ENCODE data around the gene MDC1.
A peak's percentile ranks its signal among the peaks of the same experiment; 100 is the strongest.

The MDC1 gene

GRCh38 chr6:30716879-30717128, 277 bp downstream of the MDC1 start:
- Histone ChIP-seq H2AFZ (peak overlapping the region; percentile 90), H3K4me1 (peaks cover 10% of the 10 kb centered on the region), H3K9me3 (ENCODE audit: control insufficient read depth, low read length) (no peaks in the 10 kb centered on the region), H3K4me3 (ENCODE audit: low read depth, low read length) (peak overlapping the region; percentile 97), H3K9ac (no peak overlapping the region), H3K27me3 (ENCODE audit: control insufficient read depth, insufficient read depth, low read length) (no peaks in the 10 kb centered on the region), H3K4me2 (ENCODE audit: low read length) (peak overlapping the region; percentile 76), H3K27ac (peak overlapping the region; percentile 83), H3K79me2 (no peaks in the 10 kb centered on the region), H3K36me3 (ENCODE audit: control insufficient read depth, insufficient read depth, low read length) (no peaks in the 10 kb centered on the region)
- TF ChIP-seq CTCF (IDR thresholded peaks at IDR 0.05): no peak

DNA sequence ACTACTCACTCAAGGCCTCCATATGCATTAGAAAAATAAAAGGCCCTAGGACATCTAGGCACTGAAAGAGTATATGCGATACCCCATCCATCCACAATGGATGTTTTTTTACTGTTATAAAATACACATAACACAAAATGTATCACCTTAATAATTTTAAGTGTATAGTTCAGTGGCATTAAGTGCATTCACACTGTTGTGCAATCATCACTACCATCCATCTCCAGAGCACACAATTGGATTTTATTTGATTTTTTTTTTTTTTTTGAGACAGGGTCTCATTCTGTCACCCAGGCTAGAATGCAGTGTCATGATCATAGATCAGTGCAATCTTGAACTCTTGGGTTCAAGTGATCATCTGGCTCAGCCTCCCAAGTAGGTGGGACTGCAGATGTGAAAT, 2.8 kb downstream of the MDC1 start:
- Histone ChIP-seq H3K79me2 (no peaks in the 10 kb centered on the region), H2AFZ (no peak overlapping the region), H3K36me3 (ENCODE audit: control insufficient read depth, insufficient read depth, low read length) (no peaks in the 10 kb centered on the region), H3K4me1 (peaks cover 5% of the 10 kb centered on the region), H3K9me3 (ENCODE audit: control insufficient read depth, low read length) (no peaks in the 10 kb centered on the region), H3K27me3 (ENCODE audit: control insufficient read depth, insufficient read depth, low read length) (no peaks in the 10 kb centered on the region), H3K4me3 (ENCODE audit: low read depth, low read length) (no peak overlapping the region), H3K9ac (no peak overlapping the region), H3K27ac (no peak overlapping the region), H3K4me2 (ENCODE audit: low read length) (no peak overlapping the region)
- TF ChIP-seq CTCF (IDR thresholded peaks at IDR 0.05): no peak

DNA sequence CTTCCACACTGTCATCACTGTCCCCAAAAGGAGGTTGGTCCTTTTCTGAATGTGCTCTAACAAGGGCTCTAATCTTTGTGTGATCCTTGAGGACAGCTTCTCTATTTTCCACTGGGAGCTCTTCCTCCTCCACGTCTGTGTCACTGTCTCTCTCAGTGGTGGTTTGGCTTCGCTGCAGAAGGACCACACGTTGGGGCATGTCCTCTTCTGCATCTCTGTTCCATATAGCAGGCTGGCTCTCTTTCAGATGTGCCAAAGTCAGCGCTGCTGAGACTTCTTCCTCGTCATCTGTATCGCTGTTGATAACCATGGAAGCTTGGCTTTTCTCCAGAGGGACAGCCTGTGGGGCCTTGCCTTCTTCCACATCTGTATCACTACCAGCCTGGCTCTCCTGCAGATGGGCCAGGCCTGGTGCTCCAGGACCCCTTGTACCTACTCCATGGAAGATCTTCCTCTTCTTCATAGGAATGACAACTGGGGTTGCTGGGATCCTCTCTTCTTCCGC, 4.6 kb downstream of the MDC1 start:
- no peak overlapping the region for H2AFZ ChIP-seq
- H3K9ac ChIP-seq: no peak overlapping the region
- no peaks in the 10 kb centered on the region for H3K36me3 ChIP-seq (ENCODE audit: control insufficient read depth, insufficient read depth, low read length)
- no peak overlapping the region for H3K4me3 ChIP-seq (ENCODE audit: low read depth, low read length)
- no peaks in the 10 kb centered on the region for H3K79me2 ChIP-seq
- no peak overlapping the region for H3K4me2 ChIP-seq (ENCODE audit: low read length)
- no peaks in the 10 kb centered on the region for H3K9me3 ChIP-seq (ENCODE audit: control insufficient read depth, low read length)
- peaks cover 3% of the 10 kb centered on the region for H3K4me1 ChIP-seq
- no peak overlapping the region for H3K27ac ChIP-seq
- H3K27me3 ChIP-seq (ENCODE audit: control insufficient read depth, insufficient read depth, low read length): no peaks in the 10 kb centered on the region
- no peak for TF ChIP-seq CTCF (IDR thresholded peaks at IDR 0.05)

- no peak for TF ChIP-seq CTCF (IDR thresholded peaks at IDR 0.05)
- no peaks in the 10 kb centered on the region for H3K79me2 ChIP-seq
- no peak overlapping the region for H3K9ac ChIP-seq
- no peak overlapping the region for H3K4me3 ChIP-seq (ENCODE audit: low read depth, low read length)
- H3K9me3 ChIP-seq (ENCODE audit: control insufficient read depth, low read length): no peaks in the 10 kb centered on the region
- no peak overlapping the region for H3K27ac ChIP-seq
- H3K4me1 ChIP-seq: peaks cover 3% of the 10 kb centered on the region
- no peak overlapping the region for H2AFZ ChIP-seq
- H3K27me3 ChIP-seq (ENCODE audit: control insufficient read depth, insufficient read depth, low read length): no peaks in the 10 kb centered on the region
- no peak overlapping the region for H3K4me2 ChIP-seq (ENCODE audit: low read length)
- H3K36me3 ChIP-seq (ENCODE audit: control insufficient read depth, insufficient read depth, low read length): no peaks in the 10 kb centered on the region
These were observed 5.2 kb downstream of the MDC1 start for GRCh38 chr6:30711758-30712380.

DNA sequence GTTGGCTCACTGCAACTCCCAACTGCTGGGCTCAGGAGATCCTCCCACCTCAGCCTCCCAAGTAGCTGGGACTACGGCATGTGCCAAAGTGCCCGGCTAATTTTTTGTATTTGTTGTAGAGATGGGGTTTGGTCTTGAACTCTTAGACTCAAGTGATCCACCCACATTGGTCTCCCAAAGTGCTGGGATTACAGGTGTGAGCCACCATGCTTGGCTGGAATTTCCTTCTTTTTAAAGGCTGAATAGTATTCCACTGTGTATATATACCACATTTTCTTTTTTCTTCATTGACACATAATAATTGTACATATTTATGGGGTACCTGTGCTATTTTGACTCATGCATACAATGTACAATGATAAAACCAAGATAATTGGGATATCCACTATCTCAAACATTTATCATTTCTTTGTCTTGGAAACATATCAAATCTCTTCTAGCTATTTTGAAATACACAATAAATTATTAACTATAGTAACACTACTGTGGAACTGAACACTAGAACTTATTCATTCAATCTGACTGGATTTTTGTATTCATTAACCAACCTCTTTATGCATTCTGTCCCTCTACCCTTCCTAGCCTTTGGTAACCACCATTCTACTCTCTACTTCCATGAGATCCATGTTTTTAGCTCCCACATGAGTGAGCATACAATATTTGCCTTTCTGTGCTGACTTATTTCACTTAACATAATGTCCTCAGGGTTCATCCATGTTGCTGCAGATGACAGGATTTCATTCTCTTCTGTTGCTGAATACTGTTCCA, 7.8 kb downstream of the MDC1 start:
- Histone ChIP-seq H3K36me3 (ENCODE audit: control insufficient read depth, insufficient read depth, low read length) (no peaks in the 10 kb centered on the region), H3K79me2 (no peaks in the 10 kb centered on the region), H3K27ac (no peak overlapping the region), H3K4me2 (ENCODE audit: low read length) (no peak overlapping the region), H3K9me3 (ENCODE audit: control insufficient read depth, low read length) (no peaks in the 10 kb centered on the region), H3K9ac (no peak overlapping the region), H3K4me1 (no peaks in the 10 kb centered on the region), H3K4me3 (ENCODE audit: low read depth, low read length) (no peak overlapping the region), H2AFZ (no peak overlapping the region), H3K27me3 (ENCODE audit: control insufficient read depth, insufficient read depth, low read length) (no peaks in the 10 kb centered on the region)
- TF ChIP-seq CTCF (IDR thresholded peaks at IDR 0.05): no peak
